Stomach (tissue), 9 donors: ENCODE results near the gene OR56A3. TPM values are rescaled to one million over a fixed set of nuclear protein-coding genes. Genes with fewer than 3 reads are reported as not detected.

Source experiments
- DNase-seq, 2 donors: peaks; one replicate each; pipeline versions ENCODE4 v3.0.0 to v3.0.0-alpha.2; 2013 to 2019
- H3K27ac ChIP-seq, 5 donors: fragments of 200-600 bp in 4 of 5; sonication (generic) in 4 of 5; one replicate each; pipeline ENCODE4 v1.5.1; 2013 to 2019; ENCODE audit warnings: mild to moderate bottlenecking in 1 of 5, moderate library complexity in 1 of 5
- H3K27me3 ChIP-seq, 3 donors: fragments of 200-600 bp; sonication (generic); one replicate each; pipeline ENCODE4 v1.5.1; 2017 to 2019; ENCODE audit warnings: mixed run types in 1 of 3
- H3K36me3 ChIP-seq, 4 donors: fragments of 200-600 bp; sonication (generic); 1 replicate in 3 of 4; 2 replicates in 1 of 4; pipeline ENCODE4 v1.5.1; 2016 to 2019
- H3K4me1 ChIP-seq, 4 donors: fragments of 200-600 bp; sonication (generic); one replicate each; pipeline ENCODE4 v1.5.1; 2016 to 2019
- H3K4me3 ChIP-seq, 4 donors: fragments of 200-600 bp; sonication (generic) in 3 of 4; one replicate each; pipeline ENCODE4 v1.5.1; 2016 to 2019; ENCODE audit warnings: mild to moderate bottlenecking in 1 of 4
- H3K9me3 ChIP-seq, 4 donors: fragments of 200-600 bp; sonication (generic); one replicate each; pipeline ENCODE4 v1.5.1; 2016 to 2019
- EP300 ChIP-seq: sonication (generic); formaldehyde crosslinking; IDR thresholded peaks from one replicate; pipeline ENCODE4 v1.6.1; 2017; ENCODE audit warnings: antibody characterized with exemption
- POLR2A ChIP-seq, 4 donors: fragments of 450-650 bp; IDR thresholded peaks; one replicate each; pipeline ENCODE4 v1.6.1; 2016; ENCODE audit warnings: antibody characterized with exemption in 4 of 4, control low read depth in 2 of 4, mild to moderate bottlenecking in 1 of 4, moderate library complexity in 1 of 4
- POLR2AphosphoS5 ChIP-seq, 3 donors: sonication (generic); formaldehyde crosslinking; IDR thresholded peaks; one replicate each; pipeline ENCODE4 v1.6.1; 2016; ENCODE audit warnings: antibody characterized with exemption in 3 of 3
- WGBS, 5 donors: extraction: QIAGEN DNeasy Blood & Tissue Kit in 3 of 5; methylation state at CpG; one replicate each; pipeline versions ENCODE4 v1.1.5 to v1.1.7; 2013 to 2018; 5-methylcytosine and 5-hydroxymethylcytosine counted together
- intact Hi-C: fragments of 100-400 bp; cut with DNase I; formaldehyde crosslinking; loops from one replicate; pipeline ENCODE4 v1.15.1; 2023; ENCODE audit warnings: low total_unique reads
- polyA plus RNA-seq, 3 donors: library from polyadenylated mRNA; stranded (reverse); fragments of 200-250 nt; gene quantifications; one replicate each; pipeline ENCODE4 v1.2.3, GENCODE V29; 2013
- total RNA-seq, 5 donors: library from RNA; depleted of rRNA; stranded (reverse); fragments of >200 nt; gene quantifications; one replicate each; pipeline versions ENCODE4 v1.1.0 to v1.2.3, GENCODE V29; 2014 to 2016
- TF ChIP-seq, protein P1 (sequence below), 7 experiments: fragments of 450-650 bp in 4 of 7; fragments of 200-600 bp in 3 of 7; sonication (generic) in 3 of 7; IDR thresholded peaks; one replicate each; pipeline ENCODE4 v1.5.1; 2016 to 2019; ENCODE audit warnings: antibody characterized with exemption in 7 of 7, control low read depth in 2 of 7, mild to moderate bottlenecking in 1 of 7
- donor health status: healthy with polysubstance abuse.
- donor health status: Bipolar disorder and iron deficiency.
- donor health status: healthy.

The OR56A3 gene
- total and polyA plus RNA-seq, 8 donors, result not detected

DNA sequence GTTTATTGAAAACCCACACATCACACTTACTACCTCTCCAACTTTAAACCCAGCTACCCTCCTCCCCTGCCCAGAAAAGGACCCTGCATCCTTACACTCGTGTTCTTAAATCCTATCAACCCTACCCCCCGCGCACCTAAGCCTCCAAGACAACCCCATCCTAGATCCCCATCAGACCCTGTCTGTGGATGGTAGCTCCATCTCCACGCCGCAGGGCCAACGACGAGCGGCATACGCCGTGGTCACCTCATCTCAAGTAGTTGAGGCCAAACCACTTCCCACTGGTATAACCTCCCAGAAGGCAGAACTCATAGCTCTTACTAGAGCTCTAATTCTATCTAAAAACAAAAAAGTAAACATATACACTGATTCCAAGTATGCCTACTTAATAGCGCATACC is 9.4 kb upstream of the OR56A3 start:
- no peak for TF ChIP-seq EP300
- no peak for TF ChIP-seq POLR2A (IDR thresholded peaks at IDR 0.05)
- TF ChIP-seq, protein P1, sequence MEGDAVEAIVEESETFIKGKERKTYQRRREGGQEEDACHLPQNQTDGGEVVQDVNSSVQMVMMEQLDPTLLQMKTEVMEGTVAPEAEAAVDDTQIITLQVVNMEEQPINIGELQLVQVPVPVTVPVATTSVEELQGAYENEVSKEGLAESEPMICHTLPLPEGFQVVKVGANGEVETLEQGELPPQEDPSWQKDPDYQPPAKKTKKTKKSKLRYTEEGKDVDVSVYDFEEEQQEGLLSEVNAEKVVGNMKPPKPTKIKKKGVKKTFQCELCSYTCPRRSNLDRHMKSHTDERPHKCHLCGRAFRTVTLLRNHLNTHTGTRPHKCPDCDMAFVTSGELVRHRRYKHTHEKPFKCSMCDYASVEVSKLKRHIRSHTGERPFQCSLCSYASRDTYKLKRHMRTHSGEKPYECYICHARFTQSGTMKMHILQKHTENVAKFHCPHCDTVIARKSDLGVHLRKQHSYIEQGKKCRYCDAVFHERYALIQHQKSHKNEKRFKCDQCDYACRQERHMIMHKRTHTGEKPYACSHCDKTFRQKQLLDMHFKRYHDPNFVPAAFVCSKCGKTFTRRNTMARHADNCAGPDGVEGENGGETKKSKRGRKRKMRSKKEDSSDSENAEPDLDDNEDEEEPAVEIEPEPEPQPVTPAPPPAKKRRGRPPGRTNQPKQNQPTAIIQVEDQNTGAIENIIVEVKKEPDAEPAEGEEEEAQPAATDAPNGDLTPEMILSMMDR (IDR thresholded peaks at IDR 0.05), result no peak
- TF ChIP-seq POLR2AphosphoS5 (IDR thresholded peaks at IDR 0.05), result no peak
- no peak for DNase-seq
- 93 to 96% (median 95%) methylated on average over 11 of the region's 11 CpGs for WGBS, 5 donors
- H3K4me1 ChIP-seq, result no peaks in the 10 kb centered on the region
- no peaks in the 10 kb centered on the region for H3K36me3 ChIP-seq
- intact Hi-C loops, result no loop called here
- peaks cover 0 to 58% (median 19%) of the 10 kb centered on the region in 4 donors for H3K9me3 ChIP-seq
- no peak overlapping the region for H3K27ac ChIP-seq
- H3K4me3 ChIP-seq, result no peak overlapping the region
- no peaks in the 10 kb centered on the region for H3K27me3 ChIP-seq

DNA sequence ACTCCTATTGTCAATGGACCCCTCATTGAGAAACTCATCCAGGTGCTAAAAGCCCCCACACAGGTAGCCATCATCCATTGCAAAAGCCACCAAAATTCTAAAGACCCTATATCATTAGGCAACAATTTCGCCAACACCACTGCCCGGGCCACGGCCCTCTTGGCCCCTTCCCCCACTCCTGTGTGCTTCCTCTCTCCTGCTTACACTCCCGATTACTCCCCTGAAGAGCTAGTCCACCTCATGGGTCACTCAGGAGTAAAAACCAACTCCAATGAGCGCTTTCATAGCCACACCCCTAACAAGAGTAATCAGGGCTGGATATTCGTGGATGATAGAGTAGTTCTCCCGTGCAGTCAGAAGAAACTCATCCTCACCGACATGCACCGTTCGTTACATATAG is 8.9 kb upstream of the OR56A3 start:
- 81 to 93% (median 92%) methylated on average over 10 of the region's 10 CpGs for WGBS, 5 donors
- no peak overlapping the region for H3K27ac ChIP-seq
- no peak overlapping the region for H3K4me3 ChIP-seq
- DNase-seq, result no peak
- intact Hi-C loops, result no loop called here
- H3K9me3 ChIP-seq, result peaks cover 0 to 55% (median 19%) of the 10 kb centered on the region in 4 donors
- H3K4me1 ChIP-seq, result no peaks in the 10 kb centered on the region
- H3K27me3 ChIP-seq, result no peaks in the 10 kb centered on the region
- no peaks in the 10 kb centered on the region for H3K36me3 ChIP-seq
- TF ChIP-seq, protein P1 (IDR thresholded peaks at IDR 0.05), result no peak

DNA sequence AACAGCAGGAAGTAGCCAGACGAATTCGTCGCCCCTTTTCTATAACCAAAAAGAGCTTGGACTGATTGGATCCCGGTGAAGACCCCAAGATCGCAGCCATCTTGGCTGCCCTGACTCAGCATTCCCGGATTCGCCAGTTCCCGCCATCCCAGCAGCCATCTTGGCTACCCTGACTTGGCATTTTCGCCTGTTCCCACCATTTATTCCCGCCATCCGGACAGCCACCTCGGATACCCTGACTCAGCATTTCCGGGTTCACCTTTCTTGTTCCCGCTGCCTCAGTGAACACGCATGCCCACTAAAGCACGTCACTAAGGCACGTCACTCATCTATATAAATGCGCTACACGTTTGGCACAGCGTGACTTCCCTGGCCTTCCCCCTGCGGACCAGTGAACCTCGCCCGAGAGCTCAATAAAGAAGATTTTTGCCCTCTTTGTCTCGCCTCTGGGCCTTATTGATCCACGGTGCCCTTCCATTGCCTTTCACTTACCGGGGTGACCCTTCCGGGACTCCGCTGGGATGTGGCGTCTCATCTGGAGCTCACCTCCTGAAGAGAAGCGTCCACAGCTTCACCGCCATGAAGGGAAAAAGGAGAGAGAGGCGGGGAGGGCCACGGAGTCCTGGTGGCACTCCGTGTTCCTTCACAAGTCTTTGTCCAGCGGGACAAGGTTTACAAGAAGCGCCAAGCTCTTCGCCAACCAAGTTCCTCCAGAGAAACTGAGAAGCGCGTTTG is 4.0 kb upstream of the OR56A3 start:
- 86 to 94% (median 89%) methylated on average over 33 to 39 of the region's 39 CpGs for WGBS, 5 donors
- intact Hi-C loops, result no loop called here
- TF ChIP-seq, protein P1 (IDR thresholded peaks at IDR 0.05), result no peak
- TF ChIP-seq POLR2AphosphoS5 (IDR thresholded peaks at IDR 0.05), result no peak
- no peak for TF ChIP-seq EP300
- no peak for TF ChIP-seq POLR2A (IDR thresholded peaks at IDR 0.05)
- Histone ChIP-seq H3K27ac (no peak overlapping the region), H3K27me3 (no peaks in the 10 kb centered on the region), H3K36me3 (no peaks in the 10 kb centered on the region), H3K4me3 (no peak overlapping the region), H3K9me3 (peaks cover 0 to 15% (median 2%) of the 10 kb centered on the region in 4 donors), H3K4me1 (no peaks in the 10 kb centered on the region)
- DNase-seq, result no peak

DNA sequence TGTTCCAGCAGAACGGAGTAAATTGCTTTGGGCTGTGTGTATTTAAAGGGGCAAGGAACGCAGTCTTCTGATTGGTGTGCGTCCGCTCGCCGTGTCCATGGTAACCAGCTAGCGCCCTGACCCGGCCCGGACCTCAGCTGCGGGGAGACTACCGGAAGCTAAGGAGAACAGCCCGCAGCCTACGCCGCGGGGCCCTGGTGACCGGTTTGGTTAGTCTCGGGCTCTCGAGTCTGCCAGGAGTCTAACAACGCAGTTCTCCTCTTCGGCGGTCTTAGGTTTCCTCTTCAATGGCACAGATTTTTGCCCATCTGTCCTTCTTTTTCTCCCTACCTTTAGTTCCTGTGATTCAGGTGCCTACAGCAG is 3.5 kb upstream of the OR56A3 start:
- H3K4me1 ChIP-seq, result no peaks in the 10 kb centered on the region
- TF ChIP-seq, protein P1 (IDR thresholded peaks at IDR 0.05), result no peak
- TF ChIP-seq POLR2AphosphoS5 (IDR thresholded peaks at IDR 0.05) (no peak), EP300 (no peak), POLR2A (IDR thresholded peaks at IDR 0.05) (no peak)
- WGBS, 5 donors, result 72 to 82% (median 78%) methylated on average over 21 of the region's 21 CpGs
- H3K9me3 ChIP-seq, result peaks cover 0 to 9% (median 2%) of the 10 kb centered on the region in 4 donors
- no peaks in the 10 kb centered on the region for H3K27me3 ChIP-seq
- intact Hi-C loops, result no loop called here
- peak in 1 of 2 donors; percentile 15 for DNase-seq
- no peaks in the 10 kb centered on the region for H3K36me3 ChIP-seq
- no peak overlapping the region for H3K27ac ChIP-seq
- H3K4me3 ChIP-seq, result no peak overlapping the region
